MM.1S (cell line): ENCODE measurements around the gene RABGAP1L.

Source experiments
- DNase-seq: peaks from one replicate; pipeline ENCODE4 v3.0.0-alpha.2; 2015
- H2AFZ ChIP-seq: fragments of 300-600 bp; sonication (generic); 2 replicates; pipeline ENCODE4 v1.6.0; 2016; ENCODE audit warnings: antibody characterized with exemption, low read length
- H3F3A ChIP-seq: fragments of 300-600 bp; sonication (generic); 2 replicates; pipeline ENCODE4 v1.6.1; 2016; ENCODE audit warnings: mild to moderate bottlenecking, antibody characterized with exemption, low read length, moderate library complexity, mixed read lengths; ENCODE audit not compliant: insufficient read depth
- H3K27ac ChIP-seq: fragments of 300-600 bp; sonication (generic); 2 replicates; pipeline ENCODE4 v1.5.1; 2016; ENCODE audit warnings: mild to moderate bottlenecking, low read length
- H3K27me3 ChIP-seq: fragments of 300-600 bp; sonication (generic); replicated peaks from 2 replicates; pipeline ENCODE4 v1.6.0; 2016; ENCODE audit warnings: low read length; ENCODE audit not compliant: insufficient read depth
- H3K36me3 ChIP-seq: fragments of 300-600 bp; sonication (generic); replicated peaks from 2 replicates; pipeline ENCODE4 v1.6.1; 2016; ENCODE audit warnings: mild to moderate bottlenecking, low read length, mixed read lengths; ENCODE audit not compliant: insufficient read depth
- H3K4me1 ChIP-seq: fragments of 300-600 bp; sonication (generic); 2 replicates; pipeline ENCODE4 v1.6.1; 2016; ENCODE audit warnings: low read length, mixed read lengths
- H3K4me2 ChIP-seq: fragments of 300-600 bp; sonication (generic); 2 replicates; pipeline ENCODE4 v1.6.0; 2016; ENCODE audit warnings: low read depth, low read length
- H3K4me3 ChIP-seq: fragments of 300-600 bp; sonication (generic); 2 replicates; pipeline ENCODE4 v1.5.1; 2016; ENCODE audit warnings: low read length, mixed read lengths
- H3K79me2 ChIP-seq: fragments of 300-600 bp; sonication (generic); 2 replicates; pipeline ENCODE4 v1.6.1; 2016; ENCODE audit warnings: mixed run types, low read length, mixed read lengths
- H3K9ac ChIP-seq: fragments of 300-600 bp; sonication (generic); 2 replicates; pipeline ENCODE4 v1.6.1; 2016; ENCODE audit warnings: low read length, mixed read lengths
- H3K9me2 ChIP-seq: fragments of 300-600 bp; sonication (generic); replicated peaks from 2 replicates; pipeline ENCODE4 v1.6.1; 2016; ENCODE audit warnings: mild to moderate bottlenecking, low read length, mixed read lengths; ENCODE audit not compliant: insufficient read depth
- H3K9me3 ChIP-seq: fragments of 300-600 bp; sonication (generic); replicated peaks from 2 replicates; pipeline ENCODE4 v1.6.1; 2016; ENCODE audit warnings: mild to moderate bottlenecking, low read length, mixed read lengths; ENCODE audit not compliant: insufficient read depth
- H4K20me1 ChIP-seq: fragments of 300-600 bp; sonication (generic); 2 replicates; pipeline ENCODE4 v1.6.1; 2016; ENCODE audit warnings: mild to moderate bottlenecking, low read length, moderate library complexity, mixed read lengths; ENCODE audit not compliant: insufficient read depth
- CTCF ChIP-seq: fragments of 300-600 bp; sonication (generic); IDR thresholded peaks from 2 replicates; pipeline ENCODE4 v1.5.1; 2016; ENCODE audit warnings: antibody characterized with exemption, low read length, mixed read lengths
- EZH2 ChIP-seq: fragments of 300-600 bp; sonication (generic); optimal IDR thresholded peaks from 2 replicates; pipeline ENCODE3; 2017; ENCODE audit warnings: low read depth, mild to moderate bottlenecking, antibody characterized with exemption, low read length, mixed read lengths
- EZH2phosphoT487 ChIP-seq: fragments of 300-600 bp; sonication (generic); IDR thresholded peaks from 2 replicates; pipeline ENCODE4 v1.6.1; 2018; ENCODE audit warnings: antibody characterized with exemption, low read length

RABGAP1L gene

GRCh38 chr1:174671826-174672225 is 512.5 kb downstream of the RABGAP1L start:
- TF ChIP-seq EZH2 (no peak), EZH2phosphoT487 (no peak), CTCF (no peak)
- Histone ChIP-seq H3K4me3 (no peak overlapping the region), H3K4me2 (no peak overlapping the region), H3K79me2 (no peaks in the 10 kb centered on the region), H3K27ac (no peak overlapping the region), H3K9me3 (no peaks in the 10 kb centered on the region), H3K4me1 (no peaks in the 10 kb centered on the region), H3K36me3 (no peaks in the 10 kb centered on the region), H3K27me3 (no peaks in the 10 kb centered on the region), H3K9me2 (no peaks in the 10 kb centered on the region), H3K9ac (no peak overlapping the region), H2AFZ (no peak overlapping the region), H4K20me1 (no peaks in the 10 kb centered on the region), H3F3A (no peaks in the 10 kb centered on the region)
- DNase-seq = no peak

GRCh38 chr1:174676856-174677255 is 517.5 kb downstream of the RABGAP1L start:
- no peaks in the 10 kb centered on the region for H3K9me2 ChIP-seq
- no peak for TF ChIP-seq EZH2
- no peak for TF ChIP-seq EZH2phosphoT487
- no peak for TF ChIP-seq CTCF
- no peaks in the 10 kb centered on the region for H3K9me3 ChIP-seq

GRCh38 chr1:174678657-174679056 is 519.3 kb downstream of the RABGAP1L start:
- Histone ChIP-seq H3K4me3 (no peak overlapping the region), H3F3A (no peaks in the 10 kb centered on the region), H3K9me2 (no peaks in the 10 kb centered on the region), H3K9ac (no peak overlapping the region), H3K27ac (no peak overlapping the region), H3K27me3 (no peaks in the 10 kb centered on the region), H4K20me1 (no peaks in the 10 kb centered on the region), H2AFZ (no peak overlapping the region), H3K9me3 (no peaks in the 10 kb centered on the region), H3K36me3 (no peaks in the 10 kb centered on the region), H3K4me1 (no peaks in the 10 kb centered on the region), H3K79me2 (no peaks in the 10 kb centered on the region), H3K4me2 (no peak overlapping the region)
- no peak for DNase-seq
- TF ChIP-seq CTCF = no peak
- no peak for TF ChIP-seq EZH2phosphoT487
- no peak for TF ChIP-seq EZH2

More at GRCh38 chr1:174676856-174677255, 517.5 kb downstream of the RABGAP1L start:
- no peaks in the 10 kb centered on the region for H3K36me3 ChIP-seq
- H3F3A ChIP-seq = no peaks in the 10 kb centered on the region
- no peak overlapping the region for H2AFZ ChIP-seq
- no peaks in the 10 kb centered on the region for H3K4me1 ChIP-seq
- no peak overlapping the region for H3K9ac ChIP-seq
- no peaks in the 10 kb centered on the region for H4K20me1 ChIP-seq
- no peak overlapping the region for H3K27ac ChIP-seq
- no peak for DNase-seq
- no peaks in the 10 kb centered on the region for H3K27me3 ChIP-seq
- no peak overlapping the region for H3K4me3 ChIP-seq
- no peaks in the 10 kb centered on the region for H3K79me2 ChIP-seq
- no peak overlapping the region for H3K4me2 ChIP-seq
